HEK293T (cell line): ENCODE data around the gene TRPV4.

Experiments used
- ARNT ChIP-seq: fragments of 450-650 bp; IDR thresholded peaks from 2 replicates; pipeline ENCODE4 v1.6.1; 2017; ENCODE audit warnings: mild to moderate bottlenecking
- BHLHE40 ChIP-seq: fragments of 450-650 bp; IDR thresholded peaks from 2 replicates; pipeline ENCODE4 v1.6.1; 2016; ENCODE audit warnings: mild to moderate bottlenecking, moderate library complexity, borderline replicate concordance
- CTBP1 ChIP-seq: fragments of 450-650 bp; IDR thresholded peaks from 2 replicates; pipeline ENCODE4 v1.6.1; 2016; ENCODE audit warnings: borderline replicate concordance
- ELF4 ChIP-seq: fragments of 450-650 bp; IDR thresholded peaks from 2 replicates; pipeline ENCODE4 v1.6.1; 2017; ENCODE audit warnings: antibody characterized with exemption
- FOXA1 ChIP-seq: fragments of 450-650 bp; IDR thresholded peaks from 2 replicates; pipeline ENCODE4 v1.6.1; 2016; ENCODE audit warnings: mild to moderate bottlenecking
- FOXK2 ChIP-seq: fragments of 450-650 bp; IDR thresholded peaks from 2 replicates; pipeline ENCODE4 v1.6.1; 2016; ENCODE audit warnings: mild to moderate bottlenecking
- FOXM1 ChIP-seq: fragments of 450-650 bp; IDR thresholded peaks from 2 replicates; pipeline ENCODE4 v1.6.1; 2017; ENCODE audit warnings: mild to moderate bottlenecking, borderline replicate concordance
- LEF1 ChIP-seq: fragments of 450-650 bp; IDR thresholded peaks from 2 replicates; pipeline ENCODE4 v1.6.1; 2017; ENCODE audit warnings: mild to moderate bottlenecking, borderline replicate concordance
- TARDBP ChIP-seq: fragments of 450-650 bp; IDR thresholded peaks from 2 replicates; pipeline ENCODE4 v1.6.1; 2016

DNA sequence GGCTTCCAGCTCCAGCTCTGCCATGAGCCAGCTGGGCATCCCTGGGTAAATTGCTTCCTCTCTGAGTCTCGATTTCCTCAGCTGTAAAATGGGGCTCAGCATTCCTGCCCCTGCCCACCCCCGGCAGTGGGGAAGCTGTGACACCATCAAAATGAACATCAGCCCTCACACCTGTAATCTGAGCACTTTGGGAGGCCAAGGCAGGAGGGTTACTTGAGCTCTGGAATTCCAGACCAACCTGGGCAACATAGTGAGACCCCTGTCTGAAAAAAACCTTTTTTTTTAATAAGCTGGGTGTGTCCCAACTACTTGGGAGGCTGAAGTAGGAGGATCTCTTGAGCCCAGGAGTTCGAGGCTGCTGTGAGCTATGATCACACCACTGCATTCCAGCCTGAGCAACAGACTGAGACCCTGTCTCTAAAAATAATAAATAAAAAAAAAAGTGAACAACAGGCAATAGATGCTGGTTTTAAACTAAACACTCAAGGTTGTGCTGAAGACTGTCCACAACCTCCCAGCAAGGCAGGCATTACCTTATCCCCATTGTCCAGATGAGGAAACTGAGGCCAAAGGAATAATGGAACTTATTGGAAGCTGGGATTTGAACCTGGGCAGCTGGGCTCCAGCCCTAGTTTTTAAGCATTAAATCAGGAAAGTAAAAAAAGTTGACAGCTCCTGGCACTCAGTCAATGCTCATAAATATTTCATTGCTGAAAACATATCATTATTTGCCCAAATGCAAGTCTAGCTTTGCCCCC is 4.3 kb downstream of the TRPV4 start:
- no peak for TF ChIP-seq CTBP1
- TF ChIP-seq FOXK2, result no peak
- no peak for TF ChIP-seq TARDBP
- TF ChIP-seq FOXA1, result no peak
- no peak for TF ChIP-seq BHLHE40
- TF ChIP-seq LEF1, result no peak
- TF ChIP-seq ARNT, result no peak
- TF ChIP-seq FOXM1, result no peak
- no peak for TF ChIP-seq ELF4
